GM18511 (cell line): ENCODE measurements around the gene PDE4B.
"Not testable (repeated sequence)": the region's sequence is repeated elsewhere in the genome, so short reads cannot be mapped to it uniquely, and the experiment has no call there.

Experiments
- ATAC-seq: cut with Tn5 transposase; IDR thresholded peaks from one replicate; pipeline ENCODE4 v1.9.1; 2021; ENCODE audit warnings: mild to moderate bottlenecking, moderate library complexity; ENCODE audit not compliant: unreplicated experiment

PDE4B gene

GRCh38 chr1:65990161-65990560 lies 197.5 kb downstream of the PDE4B start:
- ATAC-seq, result no peak

GRCh38 chr1:65991694-65992093 lies 199.0 kb downstream of the PDE4B start:
- ATAC-seq, result no peak

- no peak for ATAC-seq
These were observed 199.6 kb downstream of the PDE4B start for GRCh38 chr1:65992165-65992821.

GRCh38 chr1:65992831-65993271 lies 200.2 kb downstream of the PDE4B start:
- ATAC-seq, result no peak

- no peak for ATAC-seq
These were observed 201.5 kb downstream of the PDE4B start for GRCh38 chr1:65994223-65994622.

- ATAC-seq, result no peak
These were observed 202.6 kb downstream of the PDE4B start for GRCh38 chr1:65995336-65995735.

GRCh38 chr1:65995928-65996327 lies 203.2 kb downstream of the PDE4B start:
- ATAC-seq, result no peak

- no peak for ATAC-seq
These were observed 205.0 kb downstream of the PDE4B start for GRCh38 chr1:65997693-65998092.

GRCh38 chr1:65998763-65999583 lies 206.3 kb downstream of the PDE4B start:
- no peak for ATAC-seq

GRCh38 chr1:66000033-66000637 lies 207.4 kb downstream of the PDE4B start:
- no peak for ATAC-seq

GRCh38 chr1:66003690-66004089 lies 211.0 kb downstream of the PDE4B start:
- no peak for ATAC-seq

GRCh38 chr1:66006534-66006933 lies 213.8 kb downstream of the PDE4B start:
- not testable (repeated sequence) for ATAC-seq

- no peak for ATAC-seq
These were observed 219.6 kb downstream of the PDE4B start for GRCh38 chr1:66012106-66012784.

GRCh38 chr1:66013371-66013770 lies 220.7 kb downstream of the PDE4B start:
- ATAC-seq, result no peak

- ATAC-seq, result no peak
These were observed 230.4 kb downstream of the PDE4B start for GRCh38 chr1:66022904-66023620.

GRCh38 chr1:66025188-66025587 lies 232.5 kb downstream of the PDE4B start:
- ATAC-seq, result no peak

- no peak for ATAC-seq
These were observed 235.3 kb downstream of the PDE4B start for GRCh38 chr1:66028035-66028434.

GRCh38 chr1:66033781-66034180 lies 241.1 kb downstream of the PDE4B start:
- no peak for ATAC-seq

- ATAC-seq, result no peak
These were observed 243.0 kb downstream of the PDE4B start for GRCh38 chr1:66035616-66036245.

- ATAC-seq, result no peak
These were observed 249.0 kb downstream of the PDE4B start for GRCh38 chr1:66041654-66042053.
